CD4-positive, alpha-beta T cell (primary cell): Measurements from ENCODE around the gene SPATA22. TPM values are rescaled to one million over a fixed set of nuclear protein-coding genes. Genes with fewer than 3 reads are reported as not detected.
"Not testable (repeated sequence)": the region's sequence is repeated elsewhere in the genome, so short reads cannot be mapped to it uniquely, and the experiment has no call there.

Source experiments
- ATAC-seq: fragments of 200-7000 bp; cut with Tn5 transposase; one replicate; pipeline ENCODE4 v1.10.0; 2022; ENCODE audit warnings: mild to moderate bottlenecking; ENCODE audit not compliant: poor library complexity
- CTCF ChIA-PET: fragments of 350-600 bp; sonication (Branson Sonifier 250); formaldehyde crosslinking; loops from one replicate; lab custom pipeline; 2021; ENCODE audit warnings: antibody characterized with exemption, inconsistent platforms; lab: Charles Lee
- POLR2A ChIA-PET: fragments of 350-600 bp; sonication (Branson Sonifier 250); formaldehyde crosslinking; loops from one replicate; lab custom pipeline; 2021; ENCODE audit warnings: antibody characterized with exemption, inconsistent platforms; lab: Charles Lee
- DNase-seq, 14 experiments: peaks; one replicate each; pipeline ENCODE4 v3.0.0-alpha.2; 2013 to 2020; ENCODE audit warnings: mixed read lengths in 2 of 14
- H3K27ac ChIP-seq, 2 donors: one replicate each; pipeline versions ENCODE4 v1.5.1 to v1.7.0; 2013; ENCODE audit warnings: low read length in 2 of 2, low read depth in 1 of 2, mild to moderate bottlenecking in 1 of 2
- H3K27me3 ChIP-seq, 2 experiments: 1 replicate in 1 of 2; 2 replicates in 1 of 2; pipeline versions ENCODE4 v1.6.1 to v1.7.0; 2013; ENCODE audit warnings: low read length in 2 of 2, control low read depth in 1 of 2, mild to moderate bottlenecking in 1 of 2, moderate library complexity in 1 of 2; ENCODE audit not compliant: insufficient read depth in 2 of 2, control insufficient read depth in 1 of 2
- H3K36me3 ChIP-seq: one replicate; pipeline ENCODE4 v1.6.1; 2013; ENCODE audit warnings: low read length, control low read depth; ENCODE audit not compliant: insufficient read depth
- H3K4me1 ChIP-seq: one replicate; pipeline ENCODE4 v1.6.1; 2013; ENCODE audit warnings: low read length, control low read depth; ENCODE audit not compliant: insufficient read depth
- H3K4me3 ChIP-seq: one replicate; pipeline ENCODE4 v1.5.1; 2013; ENCODE audit warnings: mild to moderate bottlenecking, low read length, moderate library complexity
- H3K9me3 ChIP-seq, 2 experiments: 1 replicate in 1 of 2; 2 replicates in 1 of 2; pipeline versions ENCODE4 v1.6.1 to v1.7.0; 2013; ENCODE audit warnings: low read length in 2 of 2, mild to moderate bottlenecking in 2 of 2, control low read depth in 1 of 2, moderate library complexity in 1 of 2; ENCODE audit not compliant: control insufficient read depth in 1 of 2, insufficient read depth in 1 of 2
- H3K27ac Mint-ChIP-seq: one replicate; pipeline ENCODE4 v1.8.0; 2020; ENCODE audit warnings: mixed read lengths
- H3K27me3 Mint-ChIP-seq: one replicate; pipeline ENCODE4 v1.8.0; 2021; ENCODE audit warnings: mixed read lengths
- H3K36me3 Mint-ChIP-seq: one replicate; pipeline ENCODE4 v1.8.0; 2021; ENCODE audit warnings: low read depth, mixed read lengths
- H3K4me1 Mint-ChIP-seq: one replicate; pipeline ENCODE4 v1.8.0; 2021; ENCODE audit warnings: low read depth, mixed read lengths
- H3K4me3 Mint-ChIP-seq: one replicate; pipeline ENCODE4 v1.8.0; 2020; ENCODE audit warnings: mild to moderate bottlenecking, mixed read lengths
- H3K9me3 Mint-ChIP-seq: one replicate; pipeline ENCODE4 v1.8.0; 2020; ENCODE audit warnings: mixed read lengths
- intact Hi-C, 2 experiments: fragments of 100-400 bp; cut with DNase I in 1 of 2; cut with micrococcal nuclease in 1 of 2; formaldehyde crosslinking; loops; one replicate each; pipeline versions ENCODE4 v1.15.1 to v1.9.0; 2023 to 2025; cut with DNase I, micrococcal nuclease
- polyA plus RNA-seq, 2 donors: library from polyadenylated mRNA; unstranded; fragments of 120-200 nt; gene quantifications; one replicate each; pipeline ENCODE4 v1.2.1, GENCODE V29; 2013
- total RNA-seq, 174 experiments: library from RNA in 2 of 174; stranded (reverse) in 2 of 174; gene quantifications; one replicate each; pipeline ENCODE4 v1.2.3 and lab custom pipeline; 2021 to 2026
- TF ChIP-seq, protein P1 (sequence below): fragments of 200-600 bp; IDR thresholded peaks from one replicate; pipeline ENCODE4 v1.8.0; 2022; ENCODE audit warnings: antibody characterized with exemption, mild to moderate bottlenecking

The SPATA22 gene, protein sequence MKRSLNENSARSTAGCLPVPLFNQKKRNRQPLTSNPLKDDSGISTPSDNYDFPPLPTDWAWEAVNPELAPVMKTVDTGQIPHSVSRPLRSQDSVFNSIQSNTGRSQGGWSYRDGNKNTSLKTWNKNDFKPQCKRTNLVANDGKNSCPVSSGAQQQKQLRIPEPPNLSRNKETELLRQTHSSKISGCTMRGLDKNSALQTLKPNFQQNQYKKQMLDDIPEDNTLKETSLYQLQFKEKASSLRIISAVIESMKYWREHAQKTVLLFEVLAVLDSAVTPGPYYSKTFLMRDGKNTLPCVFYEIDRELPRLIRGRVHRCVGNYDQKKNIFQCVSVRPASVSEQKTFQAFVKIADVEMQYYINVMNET
- total RNA-seq (under 1 TPM; 0.80 to 0.92 TPM), total RNA-seq (lab: John Stamatoyannopoulos, UW) (0 to 0.27 (median 0) reads per million in 172 experiments)
- 0.08 TPM for polyA plus RNA-seq (2013, experiment 1 of 2)
- polyA plus RNA-seq (2013, experiment 2 of 2) = 0.12 TPM

DNA sequence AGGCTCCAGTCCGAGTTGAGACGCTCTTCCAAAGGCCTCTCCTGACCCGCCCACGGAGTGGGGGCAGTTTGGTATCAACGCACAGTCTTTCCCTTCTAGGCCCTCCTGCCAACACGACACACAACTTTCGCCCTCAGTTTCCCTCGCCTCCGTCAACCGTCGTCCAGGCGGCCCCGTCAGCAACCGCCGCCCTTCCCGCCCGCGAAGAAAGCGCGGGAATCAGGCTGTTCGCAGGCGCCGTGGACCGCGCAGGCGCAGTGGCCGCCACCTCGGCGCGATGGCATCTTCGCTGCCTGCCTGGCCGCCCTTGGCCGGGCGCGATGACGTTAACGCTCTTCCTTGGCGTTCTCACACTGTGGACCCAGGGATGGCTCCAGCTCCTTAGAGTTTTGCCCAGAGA, at the start of gene SPATA22:
Gene SPATA22, minus strand, starts transcription at position 221 of the 400 bp plus-strand sequence. CDS start 2,494 bp downstream, outside the sequence.
- peak in 1 of 14 experiments; percentile 5 for DNase-seq
- Histone ChIP-seq H3K27me3 (peaks cover 0 to 4% of the 10 kb centered on the region in 2 experiments), H3K4me1 (no peaks in the 10 kb centered on the region), H3K36me3 (no peaks in the 10 kb centered on the region), H3K27ac (no peak within 1 kb of the TSS), H3K9me3 (peaks cover 0 to 9% of the 10 kb centered on the region in 2 experiments), H3K4me3 (no peak within 1 kb of the TSS)
- ChIA-PET CTCF (no interaction called here), POLR2A (no interaction called here)
- no peak for ATAC-seq
- TF ChIP-seq, protein P1, sequence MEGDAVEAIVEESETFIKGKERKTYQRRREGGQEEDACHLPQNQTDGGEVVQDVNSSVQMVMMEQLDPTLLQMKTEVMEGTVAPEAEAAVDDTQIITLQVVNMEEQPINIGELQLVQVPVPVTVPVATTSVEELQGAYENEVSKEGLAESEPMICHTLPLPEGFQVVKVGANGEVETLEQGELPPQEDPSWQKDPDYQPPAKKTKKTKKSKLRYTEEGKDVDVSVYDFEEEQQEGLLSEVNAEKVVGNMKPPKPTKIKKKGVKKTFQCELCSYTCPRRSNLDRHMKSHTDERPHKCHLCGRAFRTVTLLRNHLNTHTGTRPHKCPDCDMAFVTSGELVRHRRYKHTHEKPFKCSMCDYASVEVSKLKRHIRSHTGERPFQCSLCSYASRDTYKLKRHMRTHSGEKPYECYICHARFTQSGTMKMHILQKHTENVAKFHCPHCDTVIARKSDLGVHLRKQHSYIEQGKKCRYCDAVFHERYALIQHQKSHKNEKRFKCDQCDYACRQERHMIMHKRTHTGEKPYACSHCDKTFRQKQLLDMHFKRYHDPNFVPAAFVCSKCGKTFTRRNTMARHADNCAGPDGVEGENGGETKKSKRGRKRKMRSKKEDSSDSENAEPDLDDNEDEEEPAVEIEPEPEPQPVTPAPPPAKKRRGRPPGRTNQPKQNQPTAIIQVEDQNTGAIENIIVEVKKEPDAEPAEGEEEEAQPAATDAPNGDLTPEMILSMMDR = no peak
- no peaks in the 10 kb centered on the region for H3K9me3 Mint-ChIP-seq
- intact Hi-C loops = no loop called here
- no peak within 1 kb of the TSS for H3K4me3 Mint-ChIP-seq
- no peak within 1 kb of the TSS for H3K27ac Mint-ChIP-seq
- H3K4me1 Mint-ChIP-seq = no peaks in the 10 kb centered on the region
- H3K27me3 Mint-ChIP-seq = peaks cover 5% of the 10 kb centered on the region
- H3K36me3 Mint-ChIP-seq = no peaks in the 10 kb centered on the region

DNA sequence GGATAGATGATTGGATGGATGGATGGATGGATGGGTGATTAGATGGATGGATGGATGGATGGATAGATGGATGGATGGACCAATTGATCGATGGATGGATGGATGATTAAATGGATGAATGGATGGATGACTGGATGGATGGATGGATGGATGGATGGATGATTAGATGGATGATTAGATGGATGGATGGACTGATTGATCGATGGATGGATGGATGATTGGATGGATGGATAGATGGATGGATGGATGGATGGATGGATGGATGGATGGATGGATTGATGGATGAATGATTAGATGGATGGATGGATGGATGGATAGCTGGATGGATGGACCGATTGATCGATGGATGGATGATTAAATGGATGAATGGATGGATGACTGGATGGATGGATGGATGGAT, 47.9 kb upstream of the SPATA22 start:
- POLR2A ChIA-PET, ATAC-seq: not testable (repeated sequence)

DNA sequence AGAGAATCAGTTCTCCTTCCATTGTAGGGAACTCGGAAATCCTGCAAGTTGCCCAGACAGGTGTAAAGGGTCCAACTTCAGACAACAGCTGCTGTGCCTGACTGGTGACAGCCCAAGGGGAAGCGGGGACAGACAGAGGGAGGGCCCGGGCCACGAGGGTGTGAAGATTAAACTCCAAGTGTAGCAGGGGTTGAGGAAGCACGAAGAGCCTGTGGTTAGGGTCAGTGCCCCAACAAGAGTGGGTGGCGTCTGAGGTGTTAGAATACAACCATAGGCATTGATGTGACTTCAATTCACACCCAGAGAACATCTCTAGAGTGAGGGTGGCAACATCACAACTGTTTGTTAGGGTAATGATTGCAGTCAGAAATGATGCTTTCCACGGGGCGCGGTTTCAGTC, 43.3 kb upstream of the SPATA22 start:
- intact Hi-C loops = no loop called here
- Histone ChIP-seq H3K27me3 (no peaks in the 10 kb centered on the region), H3K4me3 (no peak overlapping the region), H3K9me3 (no peaks in the 10 kb centered on the region), H3K36me3 (no peaks in the 10 kb centered on the region), H3K27ac (no peak overlapping the region), H3K4me1 (no peaks in the 10 kb centered on the region)
- Mint-ChIP-seq H3K4me3 (no peak overlapping the region), H3K27me3 (no peaks in the 10 kb centered on the region), H3K27ac (no peak overlapping the region), H3K36me3 (no peaks in the 10 kb centered on the region), H3K4me1 (no peaks in the 10 kb centered on the region), H3K9me3 (no peaks in the 10 kb centered on the region)
- no peak for ATAC-seq
- POLR2A ChIA-PET = no interaction called here
- DNase-seq = peak in 1 of 14 experiments; percentile 39
- TF ChIP-seq, protein P1 = no peak
- CTCF ChIA-PET = no interaction called here

More for the DNA sequence above, 47.9 kb upstream of the SPATA22 start:
- H3K27me3 Mint-ChIP-seq, H3K36me3 ChIP-seq, H3K27ac Mint-ChIP-seq, H3K9me3 ChIP-seq, H3K4me3 ChIP-seq, H3K9me3 Mint-ChIP-seq, H3K4me3 Mint-ChIP-seq, H3K4me1 Mint-ChIP-seq, H3K27me3 ChIP-seq, H3K36me3 Mint-ChIP-seq, H3K4me1 ChIP-seq, DNase-seq, H3K27ac ChIP-seq, intact Hi-C loops, CTCF ChIA-PET: not testable (repeated sequence)

DNA sequence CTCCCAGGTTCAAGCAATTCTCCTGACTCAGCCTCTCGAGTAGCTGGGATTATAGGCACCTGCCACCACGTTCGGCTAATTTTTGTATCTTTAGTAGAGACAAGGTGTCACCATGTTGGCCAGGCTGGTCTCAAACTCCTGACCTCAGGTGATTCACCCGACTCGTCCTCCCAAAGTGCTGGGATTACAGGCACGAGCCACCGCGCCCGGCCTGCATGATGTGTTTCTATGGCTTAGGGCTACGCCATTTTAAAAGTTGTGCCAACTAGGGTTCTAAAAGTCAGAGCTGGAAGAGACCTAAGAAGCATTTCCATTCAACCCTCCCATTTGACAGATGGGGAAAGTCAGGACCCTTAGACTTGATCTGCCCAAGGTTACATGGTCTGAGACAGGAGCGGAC, 42.5 kb upstream of the SPATA22 start:
- H3K27ac ChIP-seq, H3K4me3 Mint-ChIP-seq, ATAC-seq, H3K27ac Mint-ChIP-seq, H3K36me3 ChIP-seq, H3K36me3 Mint-ChIP-seq, DNase-seq, H3K4me3 ChIP-seq, H3K4me1 Mint-ChIP-seq, H3K4me1 ChIP-seq, H3K9me3 ChIP-seq, H3K27me3 ChIP-seq, POLR2A ChIA-PET, H3K27me3 Mint-ChIP-seq, intact Hi-C loops, H3K9me3 Mint-ChIP-seq, CTCF ChIA-PET: not testable (repeated sequence)
